ENCODE data around the gene ZNF750. TPM values are rescaled to one million over a fixed set of nuclear protein-coding genes. Genes with fewer than 3 reads are reported as not detected.

ZNF750 gene
- polyA plus RNA-seq, 1 experiment = not detected

DNA sequence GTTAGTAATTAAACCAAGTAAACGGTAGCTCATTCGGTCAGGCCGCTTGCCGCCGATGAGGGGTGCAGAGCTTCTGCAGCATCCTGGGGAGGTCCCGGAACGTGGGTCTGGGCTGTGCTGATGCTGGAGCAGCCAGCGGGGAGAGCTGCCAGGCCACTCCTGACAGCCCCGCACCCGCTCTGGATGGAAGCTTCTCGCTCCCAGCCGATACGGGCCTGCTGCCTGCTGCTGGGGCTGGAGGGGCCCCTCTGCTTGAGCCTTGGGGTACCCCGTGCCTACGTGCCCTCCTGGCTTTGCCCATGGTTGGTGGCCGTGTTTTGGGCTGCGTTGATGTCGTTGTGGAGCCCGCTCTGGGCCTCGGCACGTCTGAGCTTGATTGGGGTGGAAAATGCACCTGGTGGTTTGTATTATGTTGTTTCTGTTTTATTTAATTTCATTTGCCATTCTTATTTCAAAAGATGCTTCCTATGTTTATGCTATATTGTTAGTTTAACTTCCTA is 41.6 kb upstream of the ZNF750 start:
- TF ChIP-seq, protein P1, sequence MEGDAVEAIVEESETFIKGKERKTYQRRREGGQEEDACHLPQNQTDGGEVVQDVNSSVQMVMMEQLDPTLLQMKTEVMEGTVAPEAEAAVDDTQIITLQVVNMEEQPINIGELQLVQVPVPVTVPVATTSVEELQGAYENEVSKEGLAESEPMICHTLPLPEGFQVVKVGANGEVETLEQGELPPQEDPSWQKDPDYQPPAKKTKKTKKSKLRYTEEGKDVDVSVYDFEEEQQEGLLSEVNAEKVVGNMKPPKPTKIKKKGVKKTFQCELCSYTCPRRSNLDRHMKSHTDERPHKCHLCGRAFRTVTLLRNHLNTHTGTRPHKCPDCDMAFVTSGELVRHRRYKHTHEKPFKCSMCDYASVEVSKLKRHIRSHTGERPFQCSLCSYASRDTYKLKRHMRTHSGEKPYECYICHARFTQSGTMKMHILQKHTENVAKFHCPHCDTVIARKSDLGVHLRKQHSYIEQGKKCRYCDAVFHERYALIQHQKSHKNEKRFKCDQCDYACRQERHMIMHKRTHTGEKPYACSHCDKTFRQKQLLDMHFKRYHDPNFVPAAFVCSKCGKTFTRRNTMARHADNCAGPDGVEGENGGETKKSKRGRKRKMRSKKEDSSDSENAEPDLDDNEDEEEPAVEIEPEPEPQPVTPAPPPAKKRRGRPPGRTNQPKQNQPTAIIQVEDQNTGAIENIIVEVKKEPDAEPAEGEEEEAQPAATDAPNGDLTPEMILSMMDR (IDR thresholded peaks at IDR 0.05; ENCODE audit: insufficient read depth, low read depth, low read length) = no peak
- ChIA-PET POLR2A (no interaction called here), CTCF (interaction anchor here (1.4 kb wide), 1 partner anchor 12 kb away, joined by 3 read pairs; no protein-coding TSS in a partner anchor)
- Histone ChIP-seq H3K4me3 (ENCODE audit: low read depth, low read length) (no peak overlapping the region), H3K27me3 (ENCODE audit: control insufficient read depth, insufficient read depth, low read length) (no peaks in the 10 kb centered on the region), H3K36me3 (ENCODE audit: control insufficient read depth, insufficient read depth, low read length) (no peaks in the 10 kb centered on the region)
- no peak for DNase-seq (ENCODE audit: low read depth)

DNA sequence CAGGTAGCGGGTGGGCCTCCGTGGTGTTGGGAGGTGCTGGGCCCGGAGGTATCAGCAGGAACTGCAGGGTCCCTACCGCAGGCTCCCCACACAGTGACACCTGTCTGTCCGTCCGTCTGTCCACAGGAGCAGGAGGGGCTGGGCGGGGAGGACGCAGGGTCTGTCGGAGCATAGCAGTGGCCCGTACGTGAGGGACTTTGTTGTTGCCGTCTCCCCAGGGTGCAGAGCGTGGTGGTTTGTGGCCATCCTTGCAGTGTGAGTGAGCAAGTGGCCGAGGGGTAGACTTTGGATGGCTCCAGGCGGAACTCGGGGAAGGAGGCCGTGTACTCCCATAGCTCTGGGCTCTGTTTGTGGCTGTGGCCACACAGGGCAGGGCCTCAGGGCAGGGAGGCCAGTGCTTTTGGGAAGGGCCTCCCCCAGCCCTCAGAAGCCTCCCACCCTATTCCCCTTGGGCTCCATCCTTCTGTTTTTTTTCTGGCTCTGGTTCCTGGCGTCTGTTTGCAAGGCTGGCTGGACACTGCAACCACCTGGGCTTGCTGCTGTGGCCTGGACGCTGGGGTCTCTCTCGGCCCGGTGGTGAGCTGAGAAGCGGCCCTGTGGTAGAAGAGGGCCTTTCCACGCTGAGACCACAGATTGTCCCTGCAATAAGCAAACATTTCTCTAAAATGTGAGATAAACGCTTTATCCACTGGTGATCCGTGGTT is 41.0 kb upstream of the ZNF750 start:
- ChIA-PET POLR2A (no interaction called here), CTCF (interaction anchor here (1.4 kb wide), 1 partner anchor 12 kb away, joined by 3 read pairs; no protein-coding TSS in a partner anchor)
- TF ChIP-seq, protein P1 (IDR thresholded peaks at IDR 0.05; ENCODE audit: insufficient read depth, low read depth, low read length) = no peak
- H3K27me3 ChIP-seq (ENCODE audit: control insufficient read depth, insufficient read depth, low read length) = no peaks in the 10 kb centered on the region
- no peak for DNase-seq (ENCODE audit: low read depth)
- H3K36me3 ChIP-seq (ENCODE audit: control insufficient read depth, insufficient read depth, low read length) = no peaks in the 10 kb centered on the region
- H3K4me3 ChIP-seq (ENCODE audit: low read depth, low read length) = no peak overlapping the region

DNA sequence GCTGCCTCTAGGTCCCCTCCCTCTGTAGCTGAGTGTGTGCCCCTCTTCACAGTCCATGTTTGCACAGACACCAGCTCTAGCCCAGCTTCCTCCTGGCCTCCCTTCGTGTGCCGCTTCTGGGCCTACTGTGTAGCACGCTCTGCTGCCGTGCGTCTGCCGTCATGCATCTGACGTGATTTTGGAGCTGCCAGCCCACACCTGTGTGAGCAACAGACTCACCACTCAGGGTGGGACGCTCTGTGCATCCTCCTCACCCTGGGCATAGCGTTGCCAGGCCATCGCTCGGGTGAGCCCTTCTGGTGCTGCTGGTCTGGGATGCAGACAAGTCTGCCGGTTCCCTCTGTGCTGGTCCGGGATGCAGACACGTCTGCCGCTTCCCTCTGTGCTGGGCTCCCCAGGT is 39.4 kb upstream of the ZNF750 start:
- CTCF ChIA-PET = no interaction called here
- TF ChIP-seq, protein P1 (IDR thresholded peaks at IDR 0.05; ENCODE audit: insufficient read depth, low read depth, low read length) = no peak
- POLR2A ChIA-PET = no interaction called here
- Histone ChIP-seq H3K4me3 (ENCODE audit: low read depth, low read length) (no peak overlapping the region), H3K36me3 (ENCODE audit: control insufficient read depth, insufficient read depth, low read length) (no peaks in the 10 kb centered on the region), H3K27me3 (ENCODE audit: control insufficient read depth, insufficient read depth, low read length) (no peaks in the 10 kb centered on the region)
- DNase-seq (ENCODE audit: low read depth) = no peak

DNA sequence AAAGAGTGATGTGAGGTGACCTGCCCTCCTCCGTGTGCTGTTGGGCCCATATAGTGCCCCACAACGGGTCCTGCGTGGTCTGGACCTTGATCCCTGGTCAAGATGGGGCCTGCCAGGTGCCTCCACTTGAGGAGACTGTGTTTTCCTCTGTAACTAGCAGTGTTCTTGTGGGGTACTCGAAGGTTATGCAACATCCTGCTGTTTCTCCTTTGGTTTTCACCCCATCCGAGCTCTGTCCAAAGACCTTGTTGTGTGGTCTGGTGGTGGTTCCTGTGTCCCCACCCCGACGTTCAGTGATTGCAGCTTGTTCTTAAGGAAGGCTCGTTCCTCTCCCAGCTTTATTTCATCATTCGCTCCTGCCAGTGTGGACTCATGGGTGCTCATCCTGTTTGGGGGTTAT is 38.7 kb upstream of the ZNF750 start:
- Histone ChIP-seq H3K4me3 (ENCODE audit: low read depth, low read length) (no peak overlapping the region), H3K27me3 (ENCODE audit: control insufficient read depth, insufficient read depth, low read length) (no peaks in the 10 kb centered on the region), H3K36me3 (ENCODE audit: control insufficient read depth, insufficient read depth, low read length) (no peaks in the 10 kb centered on the region)
- ChIA-PET POLR2A (no interaction called here), CTCF (no interaction called here)
- DNase-seq (ENCODE audit: low read depth) = no peak
- TF ChIP-seq, protein P1 (IDR thresholded peaks at IDR 0.05; ENCODE audit: insufficient read depth, low read depth, low read length) = no peak

DNA sequence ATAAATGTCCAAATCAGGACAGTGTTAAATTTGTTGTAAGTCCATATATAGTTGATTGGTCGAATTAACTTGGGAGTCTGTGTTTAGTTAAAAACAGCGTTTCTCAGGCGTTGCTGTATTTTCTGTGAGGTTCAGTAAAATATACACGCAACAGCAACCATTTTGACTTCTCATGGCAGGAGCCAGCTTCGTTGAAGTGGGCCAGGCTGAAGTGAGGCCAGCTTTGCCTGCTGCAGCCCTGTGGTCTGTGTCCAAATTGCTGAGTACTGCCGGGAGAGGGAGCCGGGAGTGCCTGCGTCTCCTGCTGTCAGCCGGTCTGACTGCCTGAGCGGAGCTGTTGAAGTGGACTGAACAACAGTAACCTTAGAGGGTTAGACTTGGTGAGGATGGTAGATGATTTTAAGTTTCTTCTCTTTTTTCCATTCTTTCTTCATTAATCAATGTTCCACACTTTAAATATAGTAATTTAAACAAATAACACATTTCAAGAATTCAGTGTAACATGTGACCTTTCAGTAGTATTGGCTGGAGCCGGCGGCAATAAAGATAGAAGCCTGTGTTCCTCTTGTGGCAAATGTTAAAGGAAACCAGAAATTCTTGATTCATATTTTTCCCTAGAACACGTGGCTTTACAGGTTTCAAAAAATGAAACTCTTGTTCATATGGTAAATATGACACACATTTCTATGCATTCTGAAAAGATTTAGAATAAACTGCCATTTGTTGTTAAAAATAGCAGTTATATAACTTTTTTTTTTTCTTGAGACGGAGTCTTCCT is 37.0 kb upstream of the ZNF750 start:
- no peaks in the 10 kb centered on the region for H3K27me3 ChIP-seq (ENCODE audit: control insufficient read depth, insufficient read depth, low read length)
- TF ChIP-seq, protein P1 (IDR thresholded peaks at IDR 0.05; ENCODE audit: insufficient read depth, low read depth, low read length) = peak; percentile 76
- CTCF ChIA-PET = interaction anchor here (0.7 to 4.3 kb wide), 17 partner anchors 9 to 327 kb away, joined by 3 to 32 read pairs (median 3); no protein-coding TSS in a partner anchor

More for the DNA sequence above, 37.0 kb upstream of the ZNF750 start:
- H3K36me3 ChIP-seq (ENCODE audit: control insufficient read depth, insufficient read depth, low read length) = no peaks in the 10 kb centered on the region; the same call in 1 of the 2 replicates
- H3K4me3 ChIP-seq (ENCODE audit: low read depth, low read length) = no peak overlapping the region
- DNase-seq (ENCODE audit: low read depth) = no peak
- POLR2A ChIA-PET = no interaction called here

Measured in BJ (cell line).